ENCODE data around the gene LGALS4. TPM values are rescaled to one million over a fixed set of nuclear protein-coding genes. Genes with fewer than 3 reads are reported as not detected.
"Not testable (repeated sequence)": the region's sequence is repeated elsewhere in the genome, so short reads cannot be mapped to it uniquely, and the experiment has no call there.

LGALS4 gene
- total RNA-seq, 3 donors from 2014 or later: 2,367 to 7,005 (median 6,199) TPM

GRCh38 chr19:38788478-38789243 is 24.1 kb downstream of the LGALS4 start, which contains the start of gene LGALS7B:
Gene LGALS7B (plus strand): TSS chr19:38789200. CDS start chr19:38789227, 27 bp downstream.
- intact Hi-C loops (cut with DNase I, micrococcal nuclease): no loop called here
- no peak for TF ChIP-seq CTCF (IDR thresholded peaks at IDR 0.05)
- DNase-seq (no peak), ATAC-seq (no peak)
- Histone ChIP-seq H3K9me3 (no peaks in the 10 kb centered on the region), H3K4me3 (no peak within 1 kb of the TSS), H3K4me1 (ENCODE audit: low read depth) (no peaks in the 10 kb centered on the region), H3K36me3 (ENCODE audit: low read depth) (no peaks in the 10 kb centered on the region)

GRCh38 chr19:38786572-38787265 is 26.0 kb downstream of the LGALS4 start:
- Histone ChIP-seq H3K36me3 (ENCODE audit: low read depth) (no peaks in the 10 kb centered on the region), H3K9me3 (no peaks in the 10 kb centered on the region), H3K4me3 (no peak overlapping the region), H3K4me1 (ENCODE audit: low read depth) (no peaks in the 10 kb centered on the region)
- intact Hi-C loops (cut with DNase I, micrococcal nuclease): no loop called here
- no peak for ATAC-seq
- no peak for DNase-seq
- TF ChIP-seq CTCF (IDR thresholded peaks at IDR 0.05): no peak

DNA sequence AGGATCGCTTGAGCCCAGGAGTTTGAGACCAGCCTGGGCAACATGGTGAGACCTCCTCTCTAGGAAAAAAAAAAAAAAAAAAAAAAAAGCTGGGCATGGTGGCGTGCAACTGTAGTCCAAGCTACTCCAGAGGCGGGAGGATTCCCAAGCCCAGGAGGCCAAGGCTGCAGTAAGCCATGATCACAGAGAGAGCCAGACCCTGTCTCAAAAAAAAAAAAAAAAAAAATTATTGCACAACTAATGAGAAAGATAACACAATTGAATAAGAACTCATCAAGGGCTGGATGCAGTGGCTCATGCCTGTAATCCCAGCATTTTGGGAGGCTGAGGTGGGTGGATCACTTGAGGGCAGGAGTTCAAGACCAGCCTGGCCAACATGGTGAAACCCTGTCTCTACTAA is 26.7 kb downstream of the LGALS4 start:
- H3K4me1 ChIP-seq (ENCODE audit: low read depth); intact Hi-C loops (cut with DNase I, micrococcal nuclease); ATAC-seq; H3K9me3 ChIP-seq; DNase-seq; H3K36me3 ChIP-seq (ENCODE audit: low read depth); H3K4me3 ChIP-seq: not testable (repeated sequence)

- intact Hi-C loops (cut with DNase I, micrococcal nuclease): no loop called here
- ATAC-seq (no peak), DNase-seq (no peak)
- H3K9me3 ChIP-seq: no peaks in the 10 kb centered on the region
- TF ChIP-seq CTCF (IDR thresholded peaks at IDR 0.05): no peak
- no peaks in the 10 kb centered on the region for H3K36me3 ChIP-seq (ENCODE audit: low read depth)
- H3K4me1 ChIP-seq (ENCODE audit: low read depth): no peaks in the 10 kb centered on the region
- no peak overlapping the region for H3K4me3 ChIP-seq
Measured at GRCh38 chr19:38785187-38785699, 27.5 kb downstream of the LGALS4 start.

DNA sequence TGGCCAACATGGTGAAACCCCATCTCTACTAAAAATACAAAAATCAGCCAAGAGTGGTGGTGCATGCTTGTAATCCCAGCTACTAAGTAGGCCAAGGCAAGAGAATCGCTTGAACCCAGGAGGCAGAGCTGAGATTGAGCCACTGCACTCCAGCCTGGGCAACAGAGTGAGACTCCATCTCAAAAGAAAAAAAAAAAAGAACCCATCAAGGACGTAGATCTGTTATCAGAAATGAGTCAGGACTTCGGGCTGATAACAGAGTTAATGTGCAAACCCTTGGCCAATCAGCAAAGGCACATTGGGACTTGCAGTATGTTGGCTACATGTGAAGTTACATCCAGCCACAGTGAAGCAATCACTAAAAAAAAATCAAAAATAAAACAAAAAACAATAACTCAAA is 28.5 kb downstream of the LGALS4 start:
- TF ChIP-seq CTCF (IDR thresholded peaks at IDR 0.05): no peak
- ATAC-seq: peak; percentile 92
- H3K36me3 ChIP-seq (ENCODE audit: low read depth): no peaks in the 10 kb centered on the region
- H3K9me3 ChIP-seq: no peaks in the 10 kb centered on the region
- intact Hi-C loops (cut with DNase I, micrococcal nuclease): no loop called here
- H3K4me3 ChIP-seq: no peak overlapping the region
- no peak for DNase-seq
- H3K4me1 ChIP-seq (ENCODE audit: low read depth): no peaks in the 10 kb centered on the region

DNA sequence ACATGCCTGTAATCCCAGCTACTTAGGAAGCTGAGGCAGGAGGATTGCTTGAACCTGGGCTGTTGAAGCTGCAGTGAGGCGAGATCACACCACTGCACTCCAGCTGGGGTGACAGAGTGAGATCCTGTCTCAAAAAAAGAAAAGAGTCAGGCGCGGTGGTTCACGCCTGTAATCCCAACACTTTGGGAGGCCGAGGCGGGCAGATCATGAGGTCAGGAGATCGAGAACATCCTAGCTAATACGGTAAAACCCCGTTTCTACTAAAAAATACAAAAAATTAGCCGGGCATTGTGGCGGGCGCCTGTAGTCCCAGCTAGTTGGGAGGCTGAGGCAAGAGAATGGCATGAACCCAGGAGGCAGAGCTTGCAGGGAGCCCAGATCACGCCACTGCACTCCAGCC is 30.5 kb downstream of the LGALS4 start:
- intact Hi-C loops (cut with DNase I, micrococcal nuclease); ATAC-seq; DNase-seq: not testable (repeated sequence)

More for the DNA sequence above, 30.5 kb downstream of the LGALS4 start:
- H3K9me3 ChIP-seq; H3K4me3 ChIP-seq; H3K36me3 ChIP-seq (ENCODE audit: low read depth); H3K4me1 ChIP-seq (ENCODE audit: low read depth): not testable (repeated sequence)
